GM19372 (cell line): ENCODE measurements around the gene SH3RF3.

Experiments used
- ATAC-seq: cut with Tn5 transposase; IDR thresholded peaks from one replicate; pipeline ENCODE4 v1.9.1; 2021; ENCODE audit warnings: mild to moderate bottlenecking, low read depth, moderate library complexity; ENCODE audit not compliant: unreplicated experiment

Gene SH3RF3

DNA sequence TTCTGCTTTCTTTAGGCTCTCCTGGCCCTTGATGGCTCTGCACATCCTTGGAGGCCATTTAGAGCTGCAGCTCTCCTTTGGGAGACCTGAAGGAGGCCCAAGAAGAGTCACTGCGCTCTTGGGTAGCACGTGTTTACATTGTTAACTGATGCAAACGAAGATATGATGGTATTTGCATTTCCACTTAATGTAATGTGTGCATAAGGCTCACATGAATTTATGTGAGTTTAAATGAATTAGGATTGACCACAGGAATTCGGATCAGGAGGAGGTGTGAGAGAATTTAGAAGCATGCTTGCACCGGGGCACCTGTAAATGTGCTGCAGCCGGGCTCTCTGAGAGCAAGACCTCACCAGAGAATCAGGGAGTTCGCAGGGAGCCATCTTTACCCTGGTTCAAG is 7.5 kb downstream of the SH3RF3 start:
- ATAC-seq = no peak

DNA sequence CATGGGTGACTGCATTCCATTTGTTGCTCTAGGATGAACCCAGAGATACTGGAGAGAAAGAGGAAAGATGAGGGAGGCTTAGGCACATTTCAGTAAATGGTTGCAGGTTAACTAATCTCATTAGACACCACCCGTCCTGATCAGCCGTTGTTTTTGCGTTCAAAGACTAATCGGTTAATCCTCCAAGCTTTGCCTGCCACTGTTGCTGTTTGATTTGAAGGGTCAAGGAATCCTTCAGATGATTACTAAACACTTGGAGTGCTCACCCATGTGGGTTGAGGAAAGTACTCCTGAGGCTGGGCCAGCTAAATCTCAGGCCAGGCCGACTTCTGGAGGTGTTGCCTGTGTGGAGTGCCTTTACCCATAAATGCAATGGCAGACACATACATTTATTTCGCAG is 8.6 kb downstream of the SH3RF3 start:
- no peak for ATAC-seq

DNA sequence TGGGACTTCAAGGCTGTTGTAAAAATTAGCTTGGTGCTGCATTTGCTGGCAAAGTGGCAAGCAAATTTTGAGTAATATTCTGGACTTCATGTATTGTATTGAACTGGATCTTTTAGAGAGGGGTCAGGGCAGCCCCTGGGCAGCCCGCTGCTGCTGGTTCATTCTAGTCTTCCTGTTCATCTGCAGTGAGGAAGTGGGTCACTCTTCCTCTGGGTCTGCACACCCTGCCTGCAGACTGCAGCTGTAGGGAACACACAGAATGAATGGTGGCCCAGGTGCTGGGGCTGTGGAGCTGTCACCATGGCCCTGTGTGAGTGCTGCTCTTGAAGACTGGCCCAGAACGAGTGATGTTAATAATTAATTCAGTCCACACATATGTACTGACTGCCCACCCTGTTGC is 9.4 kb downstream of the SH3RF3 start:
- no peak for ATAC-seq

DNA sequence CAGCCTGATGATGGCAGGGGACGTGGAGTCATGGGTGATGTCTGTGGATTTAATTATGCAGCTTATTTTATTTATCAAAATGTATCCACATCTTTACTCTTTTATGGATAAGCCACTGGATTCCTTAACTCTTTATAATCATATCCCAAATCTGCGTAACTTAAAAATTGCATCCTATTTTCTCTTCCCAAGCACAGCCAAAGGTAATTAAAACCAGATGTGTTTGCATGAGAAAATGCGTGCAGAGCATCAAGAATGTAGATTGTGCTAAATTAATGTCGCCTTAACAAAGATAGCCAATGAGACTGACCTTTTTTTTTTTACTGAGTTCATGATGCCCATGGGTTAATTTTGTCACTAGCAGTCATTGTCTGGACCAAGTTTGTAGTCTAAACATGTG is 10.0 kb downstream of the SH3RF3 start:
- ATAC-seq = no peak

DNA sequence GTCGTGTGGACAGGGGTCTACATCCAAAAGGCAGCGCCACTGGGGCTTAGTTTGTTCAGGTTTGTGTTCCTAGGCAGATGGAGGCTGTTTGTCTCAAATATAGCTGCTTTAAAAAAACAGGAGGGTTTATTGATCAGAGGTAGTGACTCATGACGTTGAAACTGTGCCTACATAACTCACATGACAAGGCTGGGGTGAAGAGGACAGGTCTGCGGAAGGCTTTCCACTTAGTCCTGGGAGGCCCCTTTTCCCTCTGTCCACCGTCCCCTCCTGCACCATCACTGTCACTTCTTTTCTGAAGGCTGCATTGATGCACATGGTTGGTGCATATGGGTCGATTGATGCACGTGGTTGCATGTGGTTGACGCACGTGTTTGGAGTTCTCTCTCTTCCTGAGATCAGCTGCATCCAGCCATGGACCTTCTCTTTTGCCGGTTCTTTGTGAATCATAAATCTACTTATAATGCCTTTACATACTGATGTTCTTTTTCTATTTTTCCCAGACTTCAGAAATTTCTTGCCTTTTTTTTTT is 10.9 kb downstream of the SH3RF3 start:
- no peak for ATAC-seq

DNA sequence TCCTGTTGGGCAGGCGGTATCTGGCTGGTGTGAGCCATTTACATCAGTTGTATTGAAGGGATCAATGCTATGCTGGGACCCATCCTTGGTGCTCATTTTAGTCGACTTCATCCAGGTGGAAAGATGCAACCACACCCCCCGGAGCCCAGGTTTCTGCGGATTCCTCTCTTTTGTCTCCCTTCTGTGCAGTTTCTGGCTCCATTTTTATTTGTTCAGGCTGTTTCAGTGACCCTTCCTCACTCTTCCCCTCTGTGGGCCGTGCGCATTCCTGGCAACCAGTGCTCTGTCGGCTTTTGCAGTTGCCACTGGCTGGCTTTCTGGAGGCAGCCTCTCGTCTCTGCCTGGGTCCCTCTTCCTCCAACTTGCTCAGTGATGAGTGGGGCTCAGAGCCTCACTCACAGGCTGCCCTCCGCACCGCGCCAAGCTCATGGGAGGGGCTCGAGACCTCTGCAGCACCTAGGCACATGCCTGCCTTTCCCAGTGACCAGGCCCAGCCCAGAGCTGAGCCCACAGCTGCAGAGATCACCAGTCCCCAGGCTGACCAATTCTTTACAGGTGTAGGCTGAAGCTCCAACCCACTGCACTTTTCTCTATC is 12.1 kb downstream of the SH3RF3 start:
- ATAC-seq = no peak

DNA sequence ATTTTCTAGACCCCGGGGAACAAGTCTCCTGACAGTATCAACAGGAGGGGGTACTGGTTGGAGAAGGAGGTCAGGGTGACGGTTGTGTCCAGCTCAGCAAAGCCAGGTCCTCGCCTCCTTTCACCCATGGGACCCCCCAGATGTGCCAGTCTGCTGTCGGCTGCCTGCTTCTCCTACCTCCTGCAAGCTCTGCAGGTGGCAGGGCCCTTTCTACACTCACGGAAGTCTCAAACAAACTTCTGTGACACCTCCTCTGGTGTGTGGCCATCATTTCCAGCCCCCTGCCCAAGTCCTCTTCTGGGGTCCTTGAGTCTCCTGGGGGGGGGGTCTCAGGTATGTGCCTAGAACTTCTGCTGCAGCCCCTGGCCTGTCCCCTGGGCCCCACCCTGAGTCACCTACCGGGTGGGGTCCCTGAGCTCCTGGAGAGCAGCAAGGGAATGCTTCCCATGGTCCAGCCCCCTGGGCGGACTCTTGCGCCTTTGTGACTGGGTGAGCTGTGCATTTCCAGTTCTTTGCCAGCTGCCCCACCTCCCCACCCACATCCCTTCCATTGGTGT is 12.8 kb downstream of the SH3RF3 start:
- ATAC-seq = no peak

DNA sequence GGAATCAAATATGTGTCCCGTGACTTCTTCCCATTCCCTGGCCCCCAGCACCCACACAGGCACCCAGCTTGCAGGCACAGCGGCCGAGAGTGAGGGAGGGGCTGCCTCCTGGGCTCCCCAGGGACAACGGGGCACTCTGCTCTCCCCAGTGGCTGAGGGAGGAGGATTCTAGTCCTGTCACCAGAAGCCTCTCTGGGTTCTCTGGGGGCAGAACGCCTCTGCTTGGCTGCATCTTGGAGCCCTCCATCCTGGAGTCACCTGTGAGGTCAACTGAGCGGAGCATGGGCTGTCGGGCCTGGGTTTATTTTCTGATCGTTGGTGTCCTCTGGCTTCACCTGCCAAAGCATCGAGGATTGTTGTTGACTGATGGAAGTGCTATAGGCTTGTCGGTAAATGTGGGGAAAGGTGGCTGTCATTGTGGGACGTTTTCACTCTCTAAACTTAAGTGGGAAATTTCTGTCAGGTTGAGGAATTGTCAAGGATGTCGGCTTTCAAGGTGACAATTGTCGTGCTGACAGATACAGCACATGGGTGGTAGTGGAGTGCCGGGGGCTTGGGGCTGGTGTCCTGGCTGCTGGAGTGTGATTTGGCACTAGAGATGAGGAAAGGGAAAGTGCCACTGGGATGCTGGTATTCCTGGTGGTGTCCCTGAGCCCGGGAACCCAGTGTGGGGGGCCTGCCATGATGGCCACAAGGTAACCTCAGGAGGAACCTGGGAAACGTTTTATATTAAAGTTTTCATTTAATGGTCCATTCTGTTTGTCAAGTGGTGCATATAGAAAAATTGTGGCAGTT is 13.6 kb downstream of the SH3RF3 start:
- no peak for ATAC-seq

DNA sequence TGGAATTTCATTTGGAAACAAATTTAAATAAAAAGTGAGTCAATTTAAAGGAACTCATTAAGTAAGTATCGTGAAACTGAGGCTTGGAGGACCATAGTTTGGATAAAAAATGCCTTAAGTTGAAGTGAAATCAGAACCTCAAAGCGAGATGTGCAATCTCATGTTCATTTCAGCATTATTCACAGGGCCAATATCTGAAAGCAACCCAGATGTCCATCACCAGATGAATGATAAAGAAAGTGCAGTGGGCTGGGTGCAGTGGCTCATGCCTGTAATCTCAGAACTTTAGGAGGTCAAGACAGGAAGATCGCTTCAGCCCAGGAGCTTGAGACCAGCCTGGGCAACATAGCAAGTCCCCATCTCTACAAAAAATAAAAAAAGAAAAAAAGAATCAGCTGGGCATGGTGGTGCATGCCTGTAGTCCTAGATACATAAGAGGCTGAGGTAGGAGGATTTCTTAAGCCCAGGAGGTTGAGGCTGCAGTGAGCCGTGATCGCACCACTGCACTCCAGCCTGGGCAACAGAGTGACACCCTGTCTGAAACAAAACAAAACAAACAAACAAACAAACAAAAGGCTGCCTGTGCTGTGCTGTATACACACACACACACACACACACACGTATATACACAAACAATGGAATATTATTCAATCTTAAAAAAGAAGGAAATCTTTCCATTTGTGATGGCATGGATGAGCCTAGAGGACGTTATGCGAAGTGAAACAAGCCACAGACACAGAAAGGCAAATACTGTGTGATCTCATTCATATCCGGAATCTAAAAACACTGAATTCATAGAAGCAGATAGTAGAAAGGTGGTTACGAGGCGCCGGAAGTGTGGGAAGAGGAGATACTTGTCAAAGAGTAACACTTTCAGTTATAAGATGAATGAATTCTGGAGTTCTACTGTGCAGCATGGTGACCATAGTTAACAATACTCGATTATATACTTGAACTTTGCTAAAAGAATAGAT is 14.5 kb downstream of the SH3RF3 start:
- ATAC-seq = no peak

DNA sequence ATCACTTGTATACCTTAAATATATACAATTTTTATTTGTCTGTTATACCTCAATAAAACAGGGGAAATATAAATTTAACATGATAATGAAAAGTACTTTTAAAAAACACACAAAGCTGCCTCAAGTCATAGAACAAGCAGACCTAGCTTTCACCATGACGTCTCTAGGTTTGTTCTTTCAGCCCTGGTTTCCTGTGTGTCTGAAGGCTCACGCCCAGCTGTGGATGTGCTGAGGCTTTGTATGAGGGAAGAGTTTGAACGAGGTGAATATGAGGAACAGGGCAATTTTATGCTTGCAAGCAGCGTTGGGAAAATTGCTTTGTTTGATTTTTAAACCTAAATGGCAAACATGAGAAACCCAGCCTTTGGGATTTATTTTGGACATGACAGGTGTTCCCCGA is 15.3 kb downstream of the SH3RF3 start:
- ATAC-seq = no peak

DNA sequence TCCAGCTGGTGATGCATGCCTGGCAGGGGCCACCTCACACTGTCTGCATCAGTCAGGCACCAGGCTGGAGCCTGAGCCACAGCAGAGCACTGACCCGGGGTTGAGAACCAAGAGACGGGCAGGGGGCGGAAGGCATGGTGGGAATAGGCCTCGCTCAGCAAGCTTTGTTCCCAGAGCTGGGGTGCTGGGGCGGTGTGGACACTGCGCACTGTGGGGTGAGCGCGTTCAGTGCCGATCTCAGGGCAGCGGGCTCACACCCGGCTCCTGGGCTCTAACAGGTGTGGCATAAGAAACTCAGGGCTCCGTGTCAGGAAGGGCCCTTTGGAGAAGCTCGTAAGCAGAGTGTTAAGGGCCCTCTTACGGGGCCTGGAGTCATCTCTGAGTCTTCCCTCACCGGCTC is 15.7 kb downstream of the SH3RF3 start:
- no peak for ATAC-seq

DNA sequence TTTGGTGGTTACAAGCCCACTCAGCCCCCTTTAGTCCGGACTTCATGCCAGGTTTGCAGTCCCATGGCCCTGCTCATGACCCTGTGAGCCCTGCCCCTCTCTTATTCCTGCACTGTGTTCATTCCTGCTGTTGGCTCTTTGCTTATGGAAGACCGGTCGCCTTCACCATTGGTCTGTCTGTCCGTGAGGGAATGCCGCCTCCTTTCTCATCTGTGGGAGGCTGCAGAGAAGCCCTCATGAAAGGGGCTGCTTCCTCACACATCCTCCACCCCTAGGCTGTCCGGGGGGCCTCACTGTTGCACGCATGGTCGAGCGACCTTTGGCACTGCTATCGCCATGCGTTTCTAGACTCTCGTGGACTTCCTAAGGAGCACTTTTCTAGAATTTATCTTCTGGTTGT is 16.3 kb downstream of the SH3RF3 start:
- ATAC-seq = no peak

DNA sequence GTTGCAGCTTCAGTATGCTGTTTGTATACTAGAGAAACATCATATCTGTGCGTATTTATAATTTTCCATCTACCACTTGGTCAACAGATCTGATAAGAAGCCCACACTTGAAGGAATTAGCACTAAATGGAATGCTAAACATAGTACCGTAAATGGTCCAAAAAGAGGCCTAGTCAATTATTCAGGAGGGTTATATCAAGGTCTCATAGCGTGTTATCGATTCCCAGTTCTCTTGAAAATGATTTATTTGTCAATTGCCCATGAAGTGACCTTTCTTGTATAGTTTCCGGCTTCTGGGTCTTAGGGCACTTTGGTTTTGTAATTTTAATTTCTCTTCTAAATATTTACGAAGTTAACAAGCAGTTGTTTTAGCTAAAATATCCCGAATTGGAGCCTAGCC is 18.4 kb downstream of the SH3RF3 start:
- ATAC-seq = no peak

DNA sequence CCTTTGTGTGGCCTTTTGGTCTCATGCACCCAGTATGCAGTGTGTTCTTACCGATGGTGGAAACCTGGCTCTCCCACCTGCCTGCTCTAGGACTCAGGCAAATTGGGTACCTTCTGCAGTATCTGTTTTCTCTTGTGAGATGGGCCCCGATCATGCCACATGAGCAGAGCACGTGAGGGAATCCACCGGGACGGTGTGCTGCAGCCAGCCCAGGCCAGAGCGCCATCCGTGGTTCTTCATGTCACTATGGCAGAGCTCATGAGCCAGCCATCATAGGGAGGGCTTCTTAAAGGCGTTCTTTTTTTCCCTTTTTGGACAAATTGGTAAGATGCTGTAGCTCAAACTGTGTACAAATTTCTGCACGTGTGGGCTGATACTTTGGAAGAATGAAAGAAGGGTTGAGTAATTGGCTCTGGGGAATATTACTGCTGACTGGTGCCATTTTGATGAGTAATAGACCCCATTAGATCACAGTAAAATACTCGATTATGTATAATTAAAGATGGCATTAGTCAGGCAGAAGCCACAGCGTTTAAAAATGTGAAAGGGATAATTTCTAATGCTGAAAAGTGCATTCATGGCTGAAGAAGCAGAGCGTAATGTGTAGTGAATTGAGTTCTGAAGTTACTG is 19.2 kb downstream of the SH3RF3 start:
- ATAC-seq = no peak

DNA sequence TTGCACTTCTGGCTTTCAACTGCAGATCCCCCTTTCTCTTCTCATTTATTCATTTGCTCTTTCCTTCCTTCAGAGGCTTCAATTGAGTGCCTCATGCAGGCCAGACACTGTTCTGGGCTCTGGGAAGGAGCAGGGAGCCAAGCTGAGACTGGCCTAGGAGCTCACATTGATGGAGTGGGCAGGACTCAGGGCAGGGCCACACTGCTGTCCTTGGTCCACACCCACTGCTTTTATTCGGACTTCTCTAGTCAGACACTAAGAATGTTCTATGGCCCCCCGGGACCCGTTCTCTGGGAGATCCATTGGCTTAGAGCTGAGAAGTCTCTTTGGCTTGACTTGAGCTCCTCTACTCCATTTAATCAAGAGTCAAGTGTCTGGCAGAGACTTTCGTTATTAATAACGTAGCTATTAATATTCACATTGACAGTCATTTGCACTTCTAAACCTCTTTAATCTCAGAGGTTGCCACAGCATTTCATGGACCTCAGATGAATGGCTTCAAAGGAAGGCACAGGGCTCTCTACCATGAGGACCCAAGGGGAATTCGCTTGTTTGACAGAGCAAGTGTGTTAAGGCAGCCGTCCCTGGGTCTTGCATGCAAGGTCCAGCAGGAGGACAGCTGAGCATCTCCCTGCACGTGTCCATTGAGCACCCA is 20.1 kb downstream of the SH3RF3 start:
- no peak for ATAC-seq

DNA sequence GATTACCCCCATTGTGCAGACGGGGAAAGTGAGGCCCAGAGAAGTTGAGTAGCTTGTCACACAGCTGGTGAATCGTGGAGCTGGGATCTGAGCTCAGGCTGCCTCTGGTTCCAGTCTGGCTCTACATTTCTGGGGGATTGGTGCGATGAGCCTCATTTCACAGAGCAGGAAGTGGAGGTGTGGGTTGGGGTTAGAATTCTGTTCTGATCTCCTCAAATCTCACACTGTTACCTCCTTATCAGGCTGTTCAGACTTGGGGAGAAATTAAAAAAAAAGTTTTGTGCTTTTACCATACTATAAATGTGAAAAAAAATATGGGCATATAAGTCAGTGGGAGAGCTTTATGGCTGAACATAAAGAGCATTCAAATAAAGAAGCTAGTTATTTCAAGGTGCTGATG is 21.6 kb downstream of the SH3RF3 start:
- ATAC-seq = no peak

DNA sequence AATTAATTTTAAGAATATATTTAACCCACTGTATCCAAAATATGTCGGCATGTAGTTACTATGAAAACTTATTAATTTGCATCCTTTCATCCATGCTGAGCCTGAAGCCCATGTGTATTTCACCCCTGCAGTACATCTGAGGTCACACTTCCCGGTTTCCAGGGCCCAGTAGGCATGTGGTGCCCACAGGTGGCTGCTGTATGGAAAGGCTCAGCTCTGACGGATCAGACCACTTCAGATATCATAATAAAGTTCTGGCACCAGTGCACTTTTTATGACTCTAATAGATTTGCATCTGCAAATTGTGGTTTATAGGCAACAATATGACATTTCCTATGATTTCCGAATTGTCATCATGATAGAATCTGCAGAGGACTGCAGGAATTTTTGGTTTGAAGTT is 22.5 kb downstream of the SH3RF3 start:
- no peak for ATAC-seq

DNA sequence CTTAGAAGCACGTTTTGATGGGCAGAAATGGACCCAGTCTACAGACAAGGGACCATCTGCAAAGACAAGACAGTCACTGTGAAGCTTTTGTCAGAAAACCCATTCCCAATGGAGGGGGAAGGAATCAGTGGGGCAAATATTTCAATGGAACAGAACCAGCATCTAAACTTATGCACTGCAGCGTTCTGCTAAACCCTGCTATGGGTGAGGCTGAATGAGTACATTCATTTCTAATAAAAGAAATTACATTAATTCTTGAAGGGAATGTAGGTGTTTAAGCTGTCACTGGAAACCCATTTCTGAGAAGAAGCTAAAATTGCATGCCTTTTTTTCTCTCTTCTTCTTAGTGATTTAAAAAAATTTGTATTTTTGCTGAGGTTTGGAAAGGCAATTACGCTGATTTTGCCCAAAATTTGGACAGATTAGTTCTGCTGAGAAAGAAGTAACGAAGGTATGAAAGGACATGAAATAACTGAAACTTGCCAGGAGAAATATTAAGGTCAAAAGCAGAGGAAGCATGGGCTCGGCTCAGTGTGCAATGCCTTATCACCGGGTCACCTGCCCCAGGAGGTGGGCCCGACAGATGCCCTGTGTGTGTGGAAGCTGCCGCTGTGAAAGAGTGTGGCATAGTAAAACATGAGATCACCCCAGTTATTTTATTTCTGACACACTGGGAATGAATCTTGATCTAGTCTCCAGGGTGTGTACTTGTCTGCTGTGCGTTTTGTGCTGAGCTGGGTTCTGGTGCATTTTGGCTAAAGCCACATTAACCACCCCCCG is 24.2 kb downstream of the SH3RF3 start:
- ATAC-seq = no peak

DNA sequence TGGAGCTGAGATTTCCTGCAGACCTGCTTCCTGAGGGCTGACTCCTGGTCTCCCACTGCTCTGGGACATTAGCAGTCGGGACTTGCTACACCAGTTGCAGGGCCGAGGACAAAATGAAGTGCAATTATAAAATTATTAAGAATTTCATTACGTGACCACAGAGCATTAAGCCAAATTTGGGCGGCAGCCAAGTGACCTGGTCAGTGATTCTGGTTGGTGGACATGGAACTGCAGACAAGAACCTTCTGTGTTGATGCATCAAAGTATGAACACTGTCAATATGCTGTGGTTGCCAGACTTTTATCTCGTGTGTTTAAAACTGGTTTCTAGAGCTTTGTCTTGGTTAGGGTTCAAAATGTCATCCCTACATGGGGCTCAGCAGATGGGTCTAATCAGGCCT is 24.8 kb downstream of the SH3RF3 start:
- ATAC-seq = no peak
